ENCODE data around the gene SBSN.

SBSN gene

GRCh38 chr19:35528218-35529038 is at the start of gene SBSN:
SBSN (minus strand) TSS chr19:35528311; CDS start chr19:35528281, 30 bp downstream.
- TF ChIP-seq CTCF (IDR thresholded peaks at IDR 0.05; ENCODE audit: low read depth, low read length, missing control alignments) = no peak
- DNase-seq (ENCODE audit: low read depth) = no peak

GRCh38 chr19:35571406-35571965 is 43.4 kb upstream of the SBSN start:
- in situ Hi-C loops (cut with HindIII; ENCODE audit: low sequenced_read_pairs) = no loop called here
- no peak for DNase-seq (ENCODE audit: low read depth)

More at GRCh38 chr19:35528218-35529038, at the start of gene SBSN:
- H3K4me3 ChIP-seq (ENCODE audit: low read depth, low read length) = no peak within 1 kb of the TSS
- in situ Hi-C loops (cut with HindIII; ENCODE audit: low sequenced_read_pairs) = no loop called here

GRCh38 chr19:35569281-35569781 is 41.2 kb upstream of the SBSN start:
- in situ Hi-C loops (cut with HindIII; ENCODE audit: low sequenced_read_pairs) = no loop called here
- no peak for DNase-seq (ENCODE audit: low read depth)
- TF ChIP-seq CTCF (IDR thresholded peaks at IDR 0.05; ENCODE audit: low read depth, low read length, missing control alignments) = no peak
- no peak overlapping the region for H3K4me3 ChIP-seq (ENCODE audit: low read depth, low read length)

More at GRCh38 chr19:35571406-35571965, 43.4 kb upstream of the SBSN start:
- H3K4me3 ChIP-seq (ENCODE audit: low read depth, low read length) = no peak overlapping the region
- no peak for TF ChIP-seq CTCF (IDR thresholded peaks at IDR 0.05; ENCODE audit: low read depth, low read length, missing control alignments)

- TF ChIP-seq CTCF (IDR thresholded peaks at IDR 0.05; ENCODE audit: low read depth, low read length, missing control alignments) = no peak
- H3K4me3 ChIP-seq (ENCODE audit: low read depth, low read length) = no peak overlapping the region
- no peak for DNase-seq (ENCODE audit: low read depth)
- in situ Hi-C loops (cut with HindIII; ENCODE audit: low sequenced_read_pairs) = no loop called here
Measured at GRCh38 chr19:35566738-35567137, 38.6 kb upstream of the SBSN start.

- TF ChIP-seq CTCF (IDR thresholded peaks at IDR 0.05; ENCODE audit: low read depth, low read length, missing control alignments) = no peak
- no peak overlapping the region for H3K4me3 ChIP-seq (ENCODE audit: low read depth, low read length)
- no peak for DNase-seq (ENCODE audit: low read depth)
- in situ Hi-C loops (cut with HindIII; ENCODE audit: low sequenced_read_pairs) = no loop called here
Measured at GRCh38 chr19:35565016-35565856, 37.1 kb upstream of the SBSN start.

GRCh38 chr19:35563207-35563829 is 35.2 kb upstream of the SBSN start, which contains the start of gene ATP4A:
ATP4A (minus strand) TSS chr19:35563658; CDS start chr19:35563629, 29 bp downstream.
- no peak for DNase-seq (ENCODE audit: low read depth)
- H3K4me3 ChIP-seq (ENCODE audit: low read depth, low read length) = no peak within 1 kb of the TSS
- in situ Hi-C loops (cut with HindIII; ENCODE audit: low sequenced_read_pairs) = no loop called here
- TF ChIP-seq CTCF (IDR thresholded peaks at IDR 0.05; ENCODE audit: low read depth, low read length, missing control alignments) = no peak
